IMR-90 (cell line): ENCODE measurements around the gene ANKH. TPM values are rescaled to one million over a fixed set of nuclear protein-coding genes. Genes with fewer than 3 reads are reported as not detected.

Experiments
- ATAC-seq: fragments of 200-7000 bp; cut with Tn5 transposase; 2 replicates; pipeline ENCODE4 v1.9.1; 2020; ENCODE audit warnings: low read depth, mild to moderate bottlenecking, moderate library complexity
- BruUV-seq: library from RNA; stranded (reverse); fragments of 400-500 nt; replicated peaks from 2 replicates; lab custom pipeline; 2021; lab: Mats Ljungman, UMichigan
- CTCF ChIA-PET: fragments of 300-600 bp; formaldehyde crosslinking; extraction: SDS; loops from one replicate; lab custom pipeline; 2021; ENCODE audit warnings: antibody characterized with exemption; lab: Yijun Ruan, JAX
- POLR2A ChIA-PET: fragments of 300-600 bp; sonication (Branson Sonifier 250); formaldehyde crosslinking; loops from one replicate; lab custom pipeline; 2022; ENCODE audit warnings: antibody characterized with exemption; ENCODE audit not compliant: unreplicated experiment; lab: Charles Lee
- DNase-seq: peaks from one replicate; pipeline ENCODE4 v3.0.0; 2013
- H2AFZ ChIP-seq: replicated peaks from 2 replicates; pipeline ENCODE3; 2013; ENCODE audit warnings: low read length, mild to moderate bottlenecking; ENCODE audit not compliant: poor library complexity
- H2AK5ac ChIP-seq: 2 replicates; pipeline ENCODE4 v1.6.1; 2013; ENCODE audit warnings: low read depth, low read length, inconsistent platforms
- H2AK9ac ChIP-seq: replicated peaks from 2 replicates; pipeline ENCODE3; 2013; ENCODE audit warnings: mild to moderate bottlenecking, low read depth, low read length, moderate library complexity; ENCODE audit not compliant: poor library complexity
- H2BK120ac ChIP-seq: 2 replicates; pipeline ENCODE4 v1.6.1; 2013; ENCODE audit warnings: low read depth, low read length, inconsistent platforms
- H2BK15ac ChIP-seq: 3 replicates; pipeline ENCODE4 v1.6.1; 2013; ENCODE audit warnings: low read depth, low read length, inconsistent platforms
- H2BK20ac ChIP-seq: 2 replicates; pipeline ENCODE4 v1.6.1; 2013; ENCODE audit warnings: low read depth, mild to moderate bottlenecking, inconsistent platforms, low read length, moderate library complexity
- H2BK5ac ChIP-seq: 2 replicates; pipeline ENCODE4 v1.6.1; 2013; ENCODE audit warnings: mild to moderate bottlenecking, low read depth, low read length, inconsistent platforms; ENCODE audit not compliant: poor library complexity, severe bottlenecking
- H3K14ac ChIP-seq: replicated peaks from 2 replicates; pipeline ENCODE4 v1.6.1; 2013; ENCODE audit warnings: low read depth, low read length, inconsistent platforms
- H3K18ac ChIP-seq: 2 replicates; pipeline ENCODE4 v1.6.1; 2013; ENCODE audit warnings: low read depth, low read length, control low read depth
- H3K23ac ChIP-seq: 2 replicates; pipeline ENCODE4 v1.6.1; 2013; ENCODE audit warnings: low read depth, low read length, inconsistent platforms
- H3K27ac ChIP-seq: 2 replicates; pipeline ENCODE4 v1.5.1; 2013; ENCODE audit warnings: mild to moderate bottlenecking, control low read depth, low read length; ENCODE audit not compliant: insufficient read depth
- H3K27me3 ChIP-seq: 2 replicates; pipeline ENCODE4 v1.6.1; 2013; ENCODE audit warnings: low read length; ENCODE audit not compliant: control insufficient read depth, insufficient read depth
- H3K36me3 ChIP-seq: 2 replicates; pipeline ENCODE4 v1.6.1; 2013; ENCODE audit warnings: low read length, mixed read lengths; ENCODE audit not compliant: control insufficient read depth, insufficient read depth
- H3K4ac ChIP-seq: 2 replicates; pipeline ENCODE4 v1.6.1; 2013; ENCODE audit warnings: low read depth, low read length, inconsistent platforms
- H3K4me1 ChIP-seq: 2 replicates; pipeline ENCODE4 v1.6.1; 2013; ENCODE audit warnings: low read length, mixed read lengths; ENCODE audit not compliant: control insufficient read depth, insufficient read depth
- H3K4me2 ChIP-seq: 2 replicates; pipeline ENCODE4 v1.6.1; 2013; ENCODE audit warnings: low read depth, mild to moderate bottlenecking, control low read depth, low read length, moderate library complexity
- H3K4me3 ChIP-seq: 2 replicates; pipeline ENCODE4 v1.5.1; 2013; ENCODE audit warnings: low read depth, mild to moderate bottlenecking, control low read depth, low read length, moderate library complexity; ENCODE audit not compliant: insufficient read depth
- H3K56ac ChIP-seq: 2 replicates; pipeline ENCODE4 v1.6.1; 2013; ENCODE audit warnings: low read length, inconsistent platforms; ENCODE audit not compliant: insufficient read depth; ENCODE audit errors: extremely low read depth
- H3K79me1 ChIP-seq, 2 experiments: 2 replicates each; pipeline ENCODE4 v1.6.1; 2013; ENCODE audit warnings: low read length in 2 of 2, inconsistent platforms in 1 of 2, low read depth in 1 of 2
- H3K9ac ChIP-seq: 2 replicates; pipeline ENCODE4 v1.6.1; 2013; ENCODE audit warnings: low read depth, low read length, control low read depth
- H3K9me1 ChIP-seq: 2 replicates; pipeline ENCODE4 v1.6.1; 2013; ENCODE audit warnings: low read length, inconsistent platforms; ENCODE audit not compliant: insufficient read depth
- H3K9me3 ChIP-seq: 2 replicates; pipeline ENCODE4 v1.6.1; 2013; ENCODE audit warnings: low read length; ENCODE audit not compliant: control insufficient read depth, insufficient read depth
- H4K20me1 ChIP-seq: 2 replicates; pipeline ENCODE4 v1.6.1; 2013; ENCODE audit warnings: low read length, inconsistent platforms; ENCODE audit not compliant: insufficient read depth
- H4K5ac ChIP-seq: 2 replicates; pipeline ENCODE4 v1.6.1; 2013; ENCODE audit warnings: mild to moderate bottlenecking, low read depth, low read length, control low read depth
- H4K8ac ChIP-seq, 2 experiments: 2 replicates each; pipeline ENCODE4 v1.6.1; 2013; ENCODE audit warnings: low read depth in 2 of 2, low read length in 2 of 2, control low read depth in 1 of 2, inconsistent platforms in 1 of 2
- H4K91ac ChIP-seq: 2 replicates; pipeline ENCODE4 v1.6.1; 2013; ENCODE audit warnings: low read depth, low read length, inconsistent platforms; ENCODE audit not compliant: insufficient read depth
- BHLHE40 ChIP-seq: fragments of 150-350 bp; IDR thresholded peaks from 2 replicates; pipeline ENCODE4 v1.6.1; 2016; ENCODE audit warnings: mild to moderate bottlenecking, low read depth, low read length
- CHD1 ChIP-seq: IDR thresholded peaks from 2 replicates; pipeline ENCODE4 v1.6.1; 2012; ENCODE audit warnings: low read depth, low read length, improper control_type of control experiment
- CTCF ChIP-seq: conservative IDR thresholded peaks from 2 replicates; pipeline ENCODE4 v1.5.1; 2012; ENCODE audit warnings: mild to moderate bottlenecking, low read depth, low read length, improper control_type of control experiment
- FOS ChIP-seq: fragments of 150-350 bp; IDR thresholded peaks from 2 replicates; pipeline ENCODE4 v1.6.1; 2016; ENCODE audit warnings: low read depth, low read length
- MAFK ChIP-seq: IDR thresholded peaks from 2 replicates; pipeline ENCODE4 v1.6.1; 2012; ENCODE audit warnings: low read depth, low read length, improper control_type of control experiment
- MAZ ChIP-seq: IDR thresholded peaks from 2 replicates; pipeline ENCODE4 v1.6.1; 2012; ENCODE audit warnings: low read depth, mild to moderate bottlenecking, low read length, improper control_type of control experiment, moderate library complexity, borderline replicate concordance
- RAD21 ChIP-seq: IDR thresholded peaks from 2 replicates; pipeline ENCODE4 v1.6.1; 2012; ENCODE audit warnings: low read length, improper control_type of control experiment
- SMC3 ChIP-seq: fragments of 150-350 bp; IDR thresholded peaks from 2 replicates; pipeline ENCODE4 v1.6.1; 2016; ENCODE audit warnings: low read depth, mild to moderate bottlenecking, antibody characterized with exemption, low read length, moderate library complexity
- USF2 ChIP-seq: fragments of 150-350 bp; IDR thresholded peaks from 2 replicates; pipeline ENCODE4 v1.6.1; 2017; ENCODE audit warnings: mild to moderate bottlenecking, antibody characterized with exemption, low read length, low read depth
- WGBS, 2 experiments: methylation state at CpG; one replicate each; pipeline versions ENCODE4 v1.1.5 to v1.1.7; 2013; ENCODE audit warnings: missing lambda C conversion rate in 2 of 2; ENCODE audit not compliant: insufficient read length in 1 of 2; ENCODE audit errors: extremely low coverage in 2 of 2; 5-methylcytosine and 5-hydroxymethylcytosine counted together
- dilution Hi-C: fragments of 300-500 bp; cut with HindIII; formaldehyde crosslinking; loops from one replicate; pipeline ENCODE4 v1.14.3; 2018; ENCODE audit warnings: low sequenced_read_pairs; ENCODE audit not compliant: unreplicated experiment
- in situ Hi-C: fragments of 300-500 bp; cut with MboI; formaldehyde crosslinking; loops from 3 replicates; pipeline ENCODE4 v1.14.3; 2019; ENCODE audit warnings: low sequenced_read_pairs, inconsistent platforms, mixed read lengths
- intact Hi-C: fragments of 100-400 bp; cut with micrococcal nuclease; formaldehyde crosslinking; loops from 2 replicates; pipeline ENCODE4 v1.10.0; 2022
- polyA plus RNA-seq, 3 experiments: library from polyadenylated mRNA; depleted of rRNA; stranded (reverse); fragments of >200 nt; gene quantifications; 2 replicates each; pipeline ENCODE4 v1.2.3, GENCODE V29; 2012; ENCODE audit warnings: low replicate concordance in 1 of 3
- total RNA-seq: library from RNA; depleted of rRNA; stranded (reverse); fragments of >200 nt; gene quantifications from 2 replicates; pipeline ENCODE4 v1.2.3, GENCODE V29; 2012

The ANKH gene
- total and polyA plus RNA-seq, 2 of the 4 experiments (the other 2 are of a cell fraction) = 5.2 to 17.2 TPM

DNA sequence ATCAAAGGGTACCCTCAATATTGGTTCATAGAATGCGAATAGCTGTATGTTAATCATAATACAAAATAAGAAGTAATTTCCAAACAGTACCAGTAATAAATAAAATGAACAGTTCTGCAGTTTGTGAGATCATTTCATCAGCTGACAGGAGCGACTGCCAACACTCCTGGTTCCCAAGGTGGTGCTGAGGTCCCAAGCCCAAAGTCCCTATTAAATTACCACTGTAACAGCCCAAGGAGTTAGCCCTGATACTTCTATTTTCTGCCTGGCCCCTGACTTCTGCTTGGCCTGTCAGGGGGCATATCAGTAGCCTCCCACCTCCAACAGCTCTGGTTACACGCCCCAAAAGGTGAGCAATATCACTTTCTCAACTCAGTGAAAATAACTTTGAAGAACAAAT is 47.1 kb downstream of the ANKH start:
- no TSS peak for BruUV-seq

More for the DNA sequence above, 47.1 kb downstream of the ANKH start:
- H2BK120ac ChIP-seq = no peak overlapping the region
- no peak overlapping the region for H4K8ac ChIP-seq
- H3K36me3 ChIP-seq = no peaks in the 10 kb centered on the region
- no peak overlapping the region for H3K18ac ChIP-seq
- TF ChIP-seq BHLHE40 = no peak
- no peak for TF ChIP-seq SMC3
- TF ChIP-seq RAD21 = no peak
- no peak for TF ChIP-seq USF2
- TF ChIP-seq CTCF = no peak
- TF ChIP-seq MAFK = no peak
- no peak for TF ChIP-seq FOS
- no peak for TF ChIP-seq CHD1
- TF ChIP-seq MAZ = no peak
- H3K79me1 ChIP-seq = peaks cover 3 to 5% of the 10 kb centered on the region in 2 experiments; a peak in 1 of 4 replicates
- H3K9me3 ChIP-seq = no peaks in the 10 kb centered on the region
- no peak overlapping the region for H3K4me2 ChIP-seq
- H2BK20ac ChIP-seq = no peak overlapping the region
- dilution Hi-C loops = no loop called here
- no peak overlapping the region for H3K14ac ChIP-seq
- no peak overlapping the region for H3K4me3 ChIP-seq
- H2AK5ac ChIP-seq = no peak overlapping the region
- H2AFZ ChIP-seq = no peak overlapping the region
- H4K5ac ChIP-seq = no peak overlapping the region
- no peak for DNase-seq
- POLR2A ChIA-PET = no interaction called here
- H3K27me3 ChIP-seq = no peaks in the 10 kb centered on the region
- no peak overlapping the region for H2BK5ac ChIP-seq
- H2AK9ac ChIP-seq = no peak overlapping the region
- ATAC-seq = no peak
- H3K9ac ChIP-seq = no peak overlapping the region
- in situ Hi-C loops = no loop called here
- WGBS, 2 experiments = no CpG with 5 or more reads among the region's 3 CpGs
- H3K4me1 ChIP-seq = peaks cover 1% of the 10 kb centered on the region; the same call in 1 of the 2 replicates
- CTCF ChIA-PET = no interaction called here
- no peak overlapping the region for H3K23ac ChIP-seq
- no peak overlapping the region for H2BK15ac ChIP-seq
- no peak overlapping the region for H4K91ac ChIP-seq
- no peak overlapping the region for H3K56ac ChIP-seq
- no peak overlapping the region for H3K4ac ChIP-seq
- no peaks in the 10 kb centered on the region for H4K20me1 ChIP-seq
- intact Hi-C loops = no loop called here
- H3K27ac ChIP-seq = no peak overlapping the region
- H3K9me1 ChIP-seq = no peaks in the 10 kb centered on the region
